GM10266 (cell line): ENCODE results near the gene EXOC6B.

Source experiments
- DNase-seq: peaks from one replicate; pipeline ENCODE4 v3.0.0; 2012; ENCODE audit errors: extremely low spot score
- CTCF ChIP-seq: IDR thresholded peaks from 2 replicates; pipeline ENCODE4 v1.5.1; 2012; ENCODE audit warnings: mild to moderate bottlenecking, low read depth; ENCODE audit not compliant: control insufficient read depth, insufficient read depth; ENCODE audit errors: missing control alignments

EXOC6B gene

DNA sequence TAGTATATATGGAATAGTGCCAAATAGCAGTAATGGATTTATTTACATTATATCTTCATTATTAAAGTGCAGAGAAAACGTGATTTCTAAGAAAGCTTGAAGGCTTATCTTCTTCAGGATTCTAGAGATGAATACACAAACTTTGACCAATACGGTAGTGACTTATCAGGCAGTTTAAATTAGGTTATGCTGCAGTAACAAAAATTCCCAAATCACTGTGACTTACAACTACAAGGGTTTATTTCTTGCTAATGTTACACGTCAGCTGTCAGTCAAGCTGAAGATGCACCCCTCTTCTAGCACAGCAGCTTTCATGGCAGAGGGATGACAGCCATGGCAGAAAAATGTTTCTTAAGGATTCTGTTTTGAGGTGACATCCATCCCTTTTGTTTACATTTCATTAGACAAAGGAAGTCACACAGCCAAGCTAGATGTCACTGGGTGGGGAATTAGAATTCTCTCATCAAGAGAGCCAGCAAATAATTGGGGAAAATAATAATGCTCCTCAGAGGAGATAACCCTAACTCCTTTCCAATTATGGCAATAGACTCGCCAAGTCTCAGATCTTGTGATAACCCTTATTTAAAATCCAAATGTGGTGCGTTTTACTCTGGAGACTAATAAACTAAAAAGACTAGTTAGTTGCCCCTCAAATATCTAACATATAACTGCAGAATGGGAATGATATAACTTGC lies 409.9 kb downstream of the EXOC6B start:
- no peak for TF ChIP-seq CTCF
- no peak for DNase-seq

DNA sequence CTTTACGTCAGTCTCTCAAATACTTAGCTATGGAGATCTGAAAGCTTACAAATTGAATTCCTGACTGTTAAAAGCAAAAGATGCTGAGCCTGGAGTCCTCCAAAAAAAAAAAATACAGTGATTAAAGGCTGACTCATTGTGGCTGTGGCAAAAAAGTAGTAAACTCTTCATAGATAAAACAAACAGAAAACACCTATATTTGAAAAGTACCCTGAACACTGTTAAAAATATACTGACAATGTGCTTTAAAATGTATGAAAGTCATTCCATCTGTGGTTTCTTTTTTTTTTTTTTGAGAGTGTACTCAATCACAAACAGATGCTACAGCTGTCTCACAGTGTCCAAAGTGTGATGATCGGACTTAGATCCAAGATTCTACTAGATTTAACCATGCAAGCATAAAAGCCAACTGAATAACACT lies 410.6 kb downstream of the EXOC6B start:
- TF ChIP-seq CTCF, result no peak

DNA sequence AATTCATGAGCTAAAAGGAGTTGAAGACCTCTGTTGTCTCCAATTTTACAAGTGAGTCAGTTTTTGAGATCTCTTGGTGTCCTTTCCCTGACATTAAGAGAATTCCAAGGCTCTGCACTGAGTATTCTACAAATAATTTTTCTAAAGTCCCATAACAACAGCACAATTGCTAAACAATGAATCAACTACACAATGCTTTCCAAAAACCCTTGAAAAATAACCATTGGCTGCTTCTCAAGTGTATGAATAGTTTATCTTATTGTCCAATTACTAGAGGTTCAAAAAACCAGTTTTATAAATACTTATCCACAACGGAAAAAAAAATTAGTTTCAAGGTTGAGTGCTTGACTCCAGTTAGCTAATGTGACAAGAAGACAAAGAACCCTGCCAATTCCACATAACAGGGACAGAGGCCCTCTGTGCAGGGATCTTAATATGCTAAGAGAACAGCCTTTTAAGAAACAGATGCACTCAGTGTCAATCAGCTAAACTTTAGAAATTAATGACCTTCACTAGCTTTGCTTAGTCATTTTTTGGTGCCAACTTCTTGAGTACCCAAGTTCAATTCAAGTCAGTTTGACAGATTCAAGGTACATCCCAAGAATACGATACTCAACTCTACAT lies 411.6 kb downstream of the EXOC6B start:
- TF ChIP-seq CTCF, result no peak
- DNase-seq, result no peak

More for the DNA sequence above, 410.6 kb downstream of the EXOC6B start:
- DNase-seq, result no peak

DNA sequence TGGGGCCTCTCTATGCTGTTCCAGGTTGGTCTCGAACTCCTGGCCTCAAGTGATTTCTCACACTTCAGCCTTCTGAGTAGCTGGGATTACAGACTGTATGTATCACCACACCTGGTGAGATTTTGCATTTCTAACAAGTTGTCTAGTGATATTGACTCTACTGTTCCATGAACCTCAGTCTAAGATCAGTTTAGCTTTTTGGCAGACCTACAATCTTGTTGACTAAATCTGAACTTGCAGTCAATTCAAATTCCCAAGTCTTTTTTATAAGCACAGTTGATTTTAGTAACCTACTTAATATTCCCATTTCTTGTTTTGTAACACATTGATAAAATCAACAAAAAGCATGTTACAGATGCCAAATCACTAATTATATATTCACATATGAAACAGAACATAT lies 412.1 kb downstream of the EXOC6B start:
- TF ChIP-seq CTCF, result no peak
- no peak for DNase-seq

DNA sequence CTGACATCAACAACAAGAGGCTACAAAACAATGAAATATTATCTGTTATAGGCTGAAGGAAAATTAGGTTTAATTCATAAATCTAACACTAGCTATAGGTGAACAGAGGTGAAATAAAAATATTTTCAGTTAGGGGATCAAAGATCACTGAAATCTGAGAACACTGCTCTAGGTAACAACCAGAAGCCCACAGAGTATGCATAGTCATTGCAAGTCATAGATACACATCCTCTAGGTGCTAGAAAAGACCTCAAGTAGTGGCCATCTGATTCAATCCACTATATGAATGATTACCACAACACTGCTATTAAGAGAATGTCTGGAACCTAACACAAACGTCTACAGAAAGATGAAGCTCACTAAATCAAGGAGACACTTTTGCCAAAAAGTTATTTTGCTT lies 413.6 kb downstream of the EXOC6B start:
- TF ChIP-seq CTCF, result no peak
- no peak for DNase-seq

- DNase-seq, result no peak
- no peak for TF ChIP-seq CTCF
Observed at GRCh38 chr2:72399879-72400278, 426.0 kb downstream of the EXOC6B start.

DNA sequence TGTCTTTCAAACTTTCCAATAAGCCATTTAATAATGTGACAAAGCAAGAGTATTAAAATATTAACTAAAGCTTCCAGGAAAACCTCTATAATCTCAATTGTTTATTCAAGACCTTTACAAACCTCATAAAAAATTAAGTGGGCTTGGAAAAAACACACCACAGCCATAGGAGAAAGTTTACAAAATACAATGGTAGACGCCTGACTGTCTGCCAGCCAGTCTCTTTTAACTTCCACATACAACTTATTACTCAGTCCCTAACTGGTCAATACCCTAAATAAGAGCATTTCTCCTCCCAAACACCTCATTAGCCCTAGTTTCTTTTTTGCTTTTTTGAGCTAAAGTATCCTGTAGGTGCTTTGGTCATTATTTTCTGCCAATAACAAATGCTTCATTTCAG lies 430.7 kb downstream of the EXOC6B start:
- no peak for TF ChIP-seq CTCF

More for the DNA sequence above, 430.7 kb downstream of the EXOC6B start:
- DNase-seq, result no peak
